ENCODE measurements around the gene UBE2E2.

UBE2E2 gene

DNA sequence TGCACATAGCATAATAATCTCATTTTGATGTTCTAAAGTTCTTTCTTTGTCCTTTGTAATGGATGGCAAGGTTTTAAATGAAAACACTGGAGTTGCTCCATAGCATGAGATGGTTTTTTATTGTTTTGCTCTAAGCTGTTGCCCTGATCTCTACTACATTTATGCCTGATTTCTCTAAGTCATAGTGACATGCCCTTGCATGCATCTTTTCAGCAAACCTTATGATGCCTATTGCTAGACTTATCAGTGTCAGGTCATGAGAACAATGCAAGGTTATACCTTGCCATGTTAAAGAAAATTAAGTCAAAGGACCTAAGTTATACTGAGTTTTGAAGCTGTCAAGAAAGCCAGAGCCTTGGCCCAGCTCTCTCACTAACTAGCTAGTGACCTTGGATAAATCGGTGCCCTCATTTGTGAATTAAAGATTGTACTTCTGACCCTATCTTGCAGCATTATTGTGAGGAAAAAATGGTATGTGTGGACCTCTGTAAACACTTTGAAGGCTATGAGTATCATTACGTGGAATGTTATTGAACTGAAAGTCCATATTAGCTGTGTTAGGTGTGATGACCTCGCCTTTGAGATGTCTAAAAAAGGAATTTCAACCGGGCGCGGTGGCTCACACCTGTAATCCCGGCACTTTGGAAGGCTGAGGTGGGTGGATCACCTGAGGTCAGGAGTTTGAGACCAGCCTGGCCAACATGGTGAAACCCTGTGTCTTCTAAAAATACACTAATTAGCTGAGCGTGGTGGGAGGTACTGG lies 346.2 kb downstream of the UBE2E2 start:
- TF ChIP-seq, protein P1, sequence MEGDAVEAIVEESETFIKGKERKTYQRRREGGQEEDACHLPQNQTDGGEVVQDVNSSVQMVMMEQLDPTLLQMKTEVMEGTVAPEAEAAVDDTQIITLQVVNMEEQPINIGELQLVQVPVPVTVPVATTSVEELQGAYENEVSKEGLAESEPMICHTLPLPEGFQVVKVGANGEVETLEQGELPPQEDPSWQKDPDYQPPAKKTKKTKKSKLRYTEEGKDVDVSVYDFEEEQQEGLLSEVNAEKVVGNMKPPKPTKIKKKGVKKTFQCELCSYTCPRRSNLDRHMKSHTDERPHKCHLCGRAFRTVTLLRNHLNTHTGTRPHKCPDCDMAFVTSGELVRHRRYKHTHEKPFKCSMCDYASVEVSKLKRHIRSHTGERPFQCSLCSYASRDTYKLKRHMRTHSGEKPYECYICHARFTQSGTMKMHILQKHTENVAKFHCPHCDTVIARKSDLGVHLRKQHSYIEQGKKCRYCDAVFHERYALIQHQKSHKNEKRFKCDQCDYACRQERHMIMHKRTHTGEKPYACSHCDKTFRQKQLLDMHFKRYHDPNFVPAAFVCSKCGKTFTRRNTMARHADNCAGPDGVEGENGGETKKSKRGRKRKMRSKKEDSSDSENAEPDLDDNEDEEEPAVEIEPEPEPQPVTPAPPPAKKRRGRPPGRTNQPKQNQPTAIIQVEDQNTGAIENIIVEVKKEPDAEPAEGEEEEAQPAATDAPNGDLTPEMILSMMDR (IDR thresholded peaks at IDR 0.05) = no peak

DNA sequence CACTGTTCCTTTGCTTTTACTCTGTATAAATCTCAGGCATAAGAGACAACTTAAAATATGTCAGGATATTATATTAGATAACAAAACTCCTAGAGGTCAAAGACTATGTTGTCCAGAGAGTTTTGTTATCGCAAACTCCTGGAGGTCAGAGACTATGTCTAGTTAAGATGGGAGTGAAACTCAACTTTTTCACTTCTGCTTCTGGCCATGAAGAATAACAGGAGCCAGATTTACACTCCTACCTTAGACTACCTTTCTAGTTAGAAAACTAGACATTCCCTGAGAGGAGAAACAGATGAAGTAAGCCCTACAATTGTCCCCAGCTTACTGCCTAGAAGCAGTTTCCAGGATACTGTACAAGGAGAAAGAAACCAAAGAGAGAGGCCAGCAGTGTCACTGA lies 347.3 kb downstream of the UBE2E2 start:
- TF ChIP-seq, protein P1 (IDR thresholded peaks at IDR 0.05) = no peak

GRCh38 chr3:23552506-23552905 lies 349.4 kb downstream of the UBE2E2 start:
- TF ChIP-seq, protein P1 (IDR thresholded peaks at IDR 0.05) = no peak

DNA sequence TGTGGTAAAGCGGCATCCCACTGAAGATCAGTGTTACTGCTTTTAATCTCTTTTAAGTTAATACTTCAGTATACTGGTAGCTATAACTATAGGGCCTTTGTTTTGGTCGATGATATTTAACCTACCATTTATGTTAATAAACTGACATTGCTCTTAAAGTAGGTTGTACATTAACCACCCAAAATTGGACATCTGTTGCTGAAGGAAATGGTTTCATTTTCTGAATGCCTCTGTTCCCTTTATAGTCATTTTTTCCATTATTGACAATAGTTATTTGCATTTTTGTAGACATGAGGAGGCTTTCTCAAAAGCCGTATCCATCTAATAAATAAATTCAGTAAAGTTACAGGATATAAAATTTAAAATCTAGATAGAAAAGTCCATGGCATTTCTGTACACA lies 350.2 kb downstream of the UBE2E2 start:
- TF ChIP-seq, protein P1 (IDR thresholded peaks at IDR 0.05) = no peak

- TF ChIP-seq, protein P1 (IDR thresholded peaks at IDR 0.05) = no peak
These were observed 362.1 kb downstream of the UBE2E2 start for GRCh38 chr3:23565041-23565775.

- TF ChIP-seq, protein P1 (IDR thresholded peaks at IDR 0.05) = no peak
These were observed 363.4 kb downstream of the UBE2E2 start for GRCh38 chr3:23566499-23566898.

DNA sequence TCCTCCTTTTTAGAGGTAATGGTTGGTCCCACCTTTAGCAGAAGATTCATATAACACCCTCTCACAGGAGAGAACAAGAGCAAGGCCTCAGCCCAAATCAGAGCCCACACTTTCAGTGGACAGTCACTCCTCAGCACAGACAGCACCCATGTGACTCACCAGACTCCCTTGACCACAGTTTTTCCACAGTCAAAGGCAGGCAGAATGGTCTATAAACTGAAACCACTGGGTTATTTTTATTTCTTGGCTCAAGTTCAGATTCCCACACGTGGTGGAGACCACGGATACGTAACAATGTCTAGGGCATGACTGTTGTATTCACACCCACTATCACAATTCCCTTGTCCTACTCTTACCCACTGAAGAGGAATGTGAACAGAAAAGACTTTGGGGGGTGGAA lies 364.8 kb downstream of the UBE2E2 start:
- TF ChIP-seq, protein P1 (IDR thresholded peaks at IDR 0.05) = no peak

All from LNCAP (cell line).